Keratinocyte (primary cell): ENCODE measurements around the gene ERF. TPM values are rescaled to one million over a fixed set of nuclear protein-coding genes. Genes with fewer than 3 reads are reported as not detected.

Source experiments
- DNase-seq: peaks from one replicate; pipeline ENCODE4 v3.0.0-alpha.2; 2011; ENCODE audit warnings: low read depth, missing footprints, low spot score
- FAIRE-seq: peaks from 2 replicates; lab custom pipeline; 2011; peaks lifted over from hg19 to GRCh38; lab: Jason Lieb, UNC
- H2AFZ ChIP-seq: 2 replicates; pipeline ENCODE4 v1.6.0; 2012; ENCODE audit warnings: low read length, control low read depth, inconsistent platforms; ENCODE audit not compliant: control insufficient read depth
- H3K27ac ChIP-seq: 2 replicates; pipeline ENCODE4 v1.5.1; 2011; ENCODE audit warnings: low read length; ENCODE audit not compliant: control insufficient read depth, insufficient read depth
- H3K27me3 ChIP-seq: 3 replicates; pipeline ENCODE4 v1.6.0; 2011; ENCODE audit warnings: low read length; ENCODE audit not compliant: control insufficient read depth, insufficient read depth; ENCODE audit errors: extremely low read depth
- H3K36me3 ChIP-seq, 2 experiments: 2 replicates in 1 of 2; 3 replicates in 1 of 2; pipeline ENCODE4 v1.5.1; 2011; ENCODE audit warnings: low read length in 2 of 2, mild to moderate bottlenecking in 1 of 2; ENCODE audit not compliant: control insufficient read depth in 2 of 2, insufficient read depth in 2 of 2; ENCODE audit errors: extremely low read depth in 1 of 2
- H3K4me1 ChIP-seq: 3 replicates; pipeline ENCODE4 v1.5.1; 2011; ENCODE audit warnings: low read length; ENCODE audit not compliant: control insufficient read depth, insufficient read depth; ENCODE audit errors: extremely low read depth
- H3K4me2 ChIP-seq: 3 replicates; pipeline ENCODE4 v1.6.0; 2011; ENCODE audit warnings: low read depth, low read length; ENCODE audit not compliant: control insufficient read depth, insufficient read depth; ENCODE audit errors: extremely low read depth
- H3K4me3 ChIP-seq, 3 experiments: fragments of 200-600 bp in 1 of 3; sonication (generic) in 1 of 3; 2 replicates in 2 of 3; 3 replicates in 1 of 3; pipeline ENCODE4 v1.5.1; 2011 to 2016; ENCODE audit warnings: low read length in 3 of 3, mild to moderate bottlenecking in 3 of 3, control low read depth in 2 of 3, inconsistent platforms in 1 of 3, low read depth in 1 of 3, mixed read lengths in 1 of 3, mixed run types in 1 of 3, moderate library complexity in 1 of 3; ENCODE audit not compliant: control insufficient read depth in 2 of 3, insufficient read depth in 2 of 3; ENCODE audit errors: extremely low read depth in 1 of 3
- H3K79me2 ChIP-seq: 2 replicates; pipeline ENCODE4 v1.6.0; 2012; ENCODE audit warnings: low read length; ENCODE audit not compliant: control insufficient read depth, insufficient read depth
- H3K9ac ChIP-seq: 3 replicates; pipeline ENCODE4 v1.6.0; 2011; ENCODE audit warnings: low read length; ENCODE audit not compliant: control insufficient read depth, insufficient read depth; ENCODE audit errors: extremely low read depth
- H3K9me1 ChIP-seq: 3 replicates; pipeline ENCODE4 v1.6.0; 2011; ENCODE audit warnings: low read length; ENCODE audit not compliant: control insufficient read depth, insufficient read depth; ENCODE audit errors: extremely low read depth
- H3K9me3 ChIP-seq: 2 replicates; pipeline ENCODE4 v1.5.1; 2012; ENCODE audit warnings: low read depth, low read length; ENCODE audit not compliant: control insufficient read depth
- H4K20me1 ChIP-seq: 3 replicates; pipeline ENCODE4 v1.6.0; 2011; ENCODE audit warnings: low read length; ENCODE audit not compliant: control insufficient read depth, insufficient read depth; ENCODE audit errors: extremely low read depth
- EZH2 ChIP-seq: IDR thresholded peaks from one replicate; pipeline ENCODE4 v1.6.1; 2012; ENCODE audit warnings: inconsistent platforms, mild to moderate bottlenecking, low read length, moderate library complexity
- dilution Hi-C: fragments of 300-500 bp; cut with MboI; formaldehyde crosslinking; loops from one replicate; pipeline ENCODE4 v1.7.0; 2020; ENCODE audit warnings: low sequenced_read_pairs; ENCODE audit not compliant: extremely low pct_ligation_motif_present
- polyA plus RNA-seq, 5 experiments: library from polyadenylated mRNA; depleted of rRNA in 3 of 5; stranded (reverse) in 3 of 5; stranded (forward) in 1 of 5; unstranded in 1 of 5; fragments of >200 nt; gene quantifications; 1 replicate in 1 of 5; 2 replicates in 3 of 5; 3 replicates in 1 of 5; pipeline versions ENCODE4 v1.2.1 to v1.2.3, GENCODE V29; 2011 to 2012; ENCODE audit warnings: missing spikeins in 2 of 5, low read depth in 1 of 5, low replicate concordance in 1 of 5
- TF ChIP-seq, protein P1 (sequence below), 3 experiments: IDR thresholded peaks in 1 of 3; conservative IDR thresholded peaks in 1 of 3; optimal IDR thresholded peaks in 1 of 3; 2 replicates in 2 of 3; 3 replicates in 1 of 3; pipeline versions ENCODE3 to v1.5.1; 2011; ENCODE audit warnings: low read length in 3 of 3, mild to moderate bottlenecking in 3 of 3, moderate library complexity in 2 of 3, control low read depth in 1 of 3, inconsistent platforms in 1 of 3; ENCODE audit not compliant: insufficient read depth in 2 of 3; ENCODE audit errors: extremely low read depth in 1 of 3

The ERF gene
- polyA plus RNA-seq, 1 donor (not counting 4 experiments of a cell fraction or from before 2014, with no cell fraction given), result 83.5 TPM

DNA sequence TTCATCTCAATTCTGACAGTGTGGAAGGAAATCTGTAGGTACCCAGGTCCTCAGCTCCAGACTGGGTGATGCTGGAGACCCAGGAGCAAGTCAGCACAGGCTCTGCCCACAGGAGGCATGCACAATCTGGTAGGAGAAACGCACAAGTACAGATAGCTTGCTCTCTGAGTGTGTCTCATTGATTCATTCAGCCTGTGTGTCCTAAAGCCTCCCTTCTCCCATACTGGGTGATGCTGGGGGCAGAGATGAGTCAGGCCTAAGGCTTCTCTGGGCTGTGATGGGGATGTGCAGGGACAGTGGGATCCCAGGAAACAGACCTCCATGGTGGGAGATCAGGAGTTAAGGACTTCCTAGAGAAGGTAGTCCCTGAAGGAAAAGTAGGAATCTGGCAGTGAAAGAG, 28.0 kb downstream of the ERF start:
- H3K79me2 ChIP-seq, result peaks cover 64% of the 10 kb centered on the region
- H4K20me1 ChIP-seq, result peaks cover 21% of the 10 kb centered on the region
- dilution Hi-C loops, result no loop called here

DNA sequence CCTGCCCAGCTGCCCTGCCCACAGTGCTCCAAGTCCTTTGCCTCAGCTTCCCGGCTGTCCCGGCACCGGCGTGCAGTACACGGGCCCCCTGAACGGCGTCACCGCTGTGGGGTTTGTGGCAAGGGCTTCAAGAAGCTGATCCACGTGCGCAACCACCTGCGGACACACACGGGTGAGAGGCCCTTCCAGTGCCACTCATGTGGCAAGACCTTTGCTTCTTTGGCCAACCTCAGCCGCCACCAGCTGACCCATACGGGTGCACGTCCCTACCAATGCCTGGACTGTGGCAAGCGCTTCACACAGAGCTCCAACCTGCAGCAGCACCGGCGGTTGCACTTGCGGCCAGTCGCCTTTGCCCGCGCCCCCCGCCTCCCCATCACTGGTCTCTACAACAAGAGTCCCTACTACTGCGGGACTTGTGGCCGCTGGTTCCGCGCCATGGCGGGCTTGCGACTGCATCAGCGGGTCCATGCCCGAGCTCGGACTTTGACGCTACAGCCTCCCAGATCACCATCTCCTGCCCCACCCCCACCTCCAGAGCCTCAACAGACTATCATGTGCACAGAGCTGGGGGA, 29.1 kb downstream of the ERF start:
- DNase-seq (no peak), FAIRE-seq (no peak)
- Histone ChIP-seq H3K4me1 (peaks cover 19% of the 10 kb centered on the region), H3K9ac (no peak overlapping the region), H3K4me2 (no peak overlapping the region), H3K27ac (no peak overlapping the region), H4K20me1 (peaks cover 21% of the 10 kb centered on the region), H3K27me3 (no peaks in the 10 kb centered on the region), H3K9me1 (peaks cover 2% of the 10 kb centered on the region), H3K4me3 (no peak overlapping the region), H3K9me3 (no peaks in the 10 kb centered on the region), H2AFZ (no peak overlapping the region), H3K79me2 (peaks cover 75% of the 10 kb centered on the region), H3K36me3 (peaks cover 33 to 41% of the 10 kb centered on the region in 2 experiments)
- TF ChIP-seq, protein P1, sequence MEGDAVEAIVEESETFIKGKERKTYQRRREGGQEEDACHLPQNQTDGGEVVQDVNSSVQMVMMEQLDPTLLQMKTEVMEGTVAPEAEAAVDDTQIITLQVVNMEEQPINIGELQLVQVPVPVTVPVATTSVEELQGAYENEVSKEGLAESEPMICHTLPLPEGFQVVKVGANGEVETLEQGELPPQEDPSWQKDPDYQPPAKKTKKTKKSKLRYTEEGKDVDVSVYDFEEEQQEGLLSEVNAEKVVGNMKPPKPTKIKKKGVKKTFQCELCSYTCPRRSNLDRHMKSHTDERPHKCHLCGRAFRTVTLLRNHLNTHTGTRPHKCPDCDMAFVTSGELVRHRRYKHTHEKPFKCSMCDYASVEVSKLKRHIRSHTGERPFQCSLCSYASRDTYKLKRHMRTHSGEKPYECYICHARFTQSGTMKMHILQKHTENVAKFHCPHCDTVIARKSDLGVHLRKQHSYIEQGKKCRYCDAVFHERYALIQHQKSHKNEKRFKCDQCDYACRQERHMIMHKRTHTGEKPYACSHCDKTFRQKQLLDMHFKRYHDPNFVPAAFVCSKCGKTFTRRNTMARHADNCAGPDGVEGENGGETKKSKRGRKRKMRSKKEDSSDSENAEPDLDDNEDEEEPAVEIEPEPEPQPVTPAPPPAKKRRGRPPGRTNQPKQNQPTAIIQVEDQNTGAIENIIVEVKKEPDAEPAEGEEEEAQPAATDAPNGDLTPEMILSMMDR (optimal IDR thresholded peaks at IDR 0.05 in 1 of 3, IDR thresholded peaks at IDR 0.05 in 1 of 3, conservative IDR thresholded peaks at IDR 0.05 in 1 of 3; ENCODE audit: extremely low read depth in 1 of 3, insufficient read depth in 2 of 3, low read length in 3 of 3), result no peak
- TF ChIP-seq EZH2, result no peak
- dilution Hi-C loops, result no loop called here

More for the DNA sequence above, 28.0 kb downstream of the ERF start:
- Histone ChIP-seq H3K9ac (no peak overlapping the region), H3K4me1 (peaks cover 13% of the 10 kb centered on the region), H3K27ac (no peak overlapping the region), H3K36me3 (peaks cover 36 to 43% of the 10 kb centered on the region in 2 experiments), H3K4me3 (no peak overlapping the region), H2AFZ (no peak overlapping the region), H3K9me1 (peaks cover 2% of the 10 kb centered on the region), H3K9me3 (no peaks in the 10 kb centered on the region), H3K27me3 (no peaks in the 10 kb centered on the region), H3K4me2 (no peak overlapping the region)
- TF ChIP-seq EZH2, result no peak
- TF ChIP-seq, protein P1 (optimal IDR thresholded peaks at IDR 0.05 in 1 of 3, IDR thresholded peaks at IDR 0.05 in 1 of 3, conservative IDR thresholded peaks at IDR 0.05 in 1 of 3; ENCODE audit: extremely low read depth in 1 of 3, insufficient read depth in 2 of 3, low read length in 3 of 3), result no peak
- DNase-seq (no peak), FAIRE-seq (peak; percentile 75)
